GM18505 (cell line): ENCODE measurements around the gene CNOT1.

Source experiments
- ATAC-seq: cut with Tn5 transposase; IDR thresholded peaks from one replicate; pipeline ENCODE4 v1.9.1; 2021; ENCODE audit not compliant: unreplicated experiment
- POLR2A ChIP-seq: IDR thresholded peaks from 4 replicates; pipeline ENCODE4 v1.6.1; 2011; ENCODE audit warnings: borderline replicate concordance; ENCODE audit not compliant: insufficient read depth, insufficient read length; ENCODE audit errors: extremely low read depth

Gene CNOT1

GRCh38 chr16:58478427-58478826 lies 151.2 kb downstream of the CNOT1 start:
- TF ChIP-seq POLR2A, result no peak
- ATAC-seq, result no peak

DNA sequence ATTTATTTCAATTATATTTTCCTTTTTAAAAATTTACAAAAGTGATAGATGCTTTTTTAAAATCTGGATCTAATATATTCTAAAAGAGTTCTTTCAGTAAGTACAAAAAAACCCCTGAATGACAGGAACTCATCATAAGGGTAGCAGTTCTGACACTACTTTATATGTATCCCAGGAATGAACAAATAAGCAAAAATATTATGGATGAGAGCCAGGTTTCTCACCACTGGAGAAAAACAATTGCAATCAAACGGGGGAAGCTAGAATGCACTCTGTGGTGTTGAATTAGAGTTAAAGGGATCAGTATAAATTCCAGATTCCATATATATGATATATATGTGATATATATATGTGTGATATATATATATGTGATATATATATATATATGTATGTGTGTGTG lies 152.8 kb downstream of the CNOT1 start:
- no peak for TF ChIP-seq POLR2A
- ATAC-seq, result no peak

- ATAC-seq, result no peak
- TF ChIP-seq POLR2A, result no peak
Measured at GRCh38 chr16:58475091-58475619, 154.5 kb downstream of the CNOT1 start.

- ATAC-seq, result no peak
- no peak for TF ChIP-seq POLR2A
Measured at GRCh38 chr16:58474296-58474695, 155.3 kb downstream of the CNOT1 start.

DNA sequence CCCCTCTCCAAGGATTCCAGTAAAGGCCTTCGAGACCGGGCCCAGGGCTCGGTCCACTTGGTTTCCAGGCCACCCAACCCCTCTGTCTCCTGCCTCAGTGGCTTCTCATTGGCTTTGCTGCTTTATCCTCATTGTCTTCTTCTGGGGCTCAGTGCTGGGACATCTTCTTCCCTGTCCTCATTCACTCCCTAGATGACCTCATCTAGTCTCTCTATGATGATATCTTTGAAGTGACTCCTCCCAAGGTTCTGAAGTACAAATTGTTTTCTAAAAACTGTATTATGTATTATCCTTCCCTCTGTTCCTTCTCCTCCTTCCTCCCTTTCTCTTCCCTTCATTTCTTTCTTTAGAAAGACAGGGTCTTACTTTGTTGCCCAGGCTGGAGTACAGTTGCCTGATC lies 156.8 kb downstream of the CNOT1 start:
- no peak for ATAC-seq
- TF ChIP-seq POLR2A, result no peak

GRCh38 chr16:58472266-58472665 lies 157.4 kb downstream of the CNOT1 start:
- no peak for ATAC-seq
- TF ChIP-seq POLR2A, result no peak

DNA sequence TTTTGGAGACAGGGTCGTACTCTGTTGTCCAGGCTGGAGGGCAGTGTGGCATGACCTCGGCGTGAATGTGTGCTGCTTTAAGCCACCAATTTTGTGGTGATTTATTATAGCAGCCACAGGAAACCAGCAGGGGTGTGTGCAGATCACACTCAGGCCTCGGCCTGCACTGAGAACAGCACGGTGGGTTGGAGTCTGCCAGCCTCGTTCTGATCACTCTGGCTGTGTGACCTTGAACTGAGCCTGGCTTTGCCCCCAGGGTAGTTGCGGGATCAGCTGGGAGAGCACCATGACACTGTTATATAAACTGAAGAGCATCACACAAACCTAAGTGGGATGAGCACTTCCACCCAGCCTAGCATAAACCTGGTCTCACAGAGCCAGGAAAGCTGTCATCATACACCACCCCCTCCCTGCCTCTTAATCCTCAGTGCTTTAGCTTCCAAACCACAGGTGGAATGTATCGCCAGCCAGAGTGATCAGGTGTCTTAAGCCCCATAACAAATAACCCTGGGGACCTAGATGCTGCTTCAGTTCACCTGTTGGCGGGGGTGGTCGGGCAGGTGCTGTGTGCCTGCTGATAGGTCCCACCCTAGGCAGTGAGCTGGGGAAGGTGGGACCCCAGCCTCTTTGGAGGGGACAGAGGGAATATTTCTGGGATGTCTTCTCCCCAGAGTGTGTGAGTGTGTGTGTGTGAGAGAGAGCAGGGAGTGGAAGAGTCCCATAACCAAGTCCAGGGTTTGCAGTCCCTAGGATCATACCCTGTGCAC lies 158.2 kb downstream of the CNOT1 start:
- ATAC-seq, result no peak
- no peak for TF ChIP-seq POLR2A
